ENCODE measurements around the gene ITGA3.

DNA sequence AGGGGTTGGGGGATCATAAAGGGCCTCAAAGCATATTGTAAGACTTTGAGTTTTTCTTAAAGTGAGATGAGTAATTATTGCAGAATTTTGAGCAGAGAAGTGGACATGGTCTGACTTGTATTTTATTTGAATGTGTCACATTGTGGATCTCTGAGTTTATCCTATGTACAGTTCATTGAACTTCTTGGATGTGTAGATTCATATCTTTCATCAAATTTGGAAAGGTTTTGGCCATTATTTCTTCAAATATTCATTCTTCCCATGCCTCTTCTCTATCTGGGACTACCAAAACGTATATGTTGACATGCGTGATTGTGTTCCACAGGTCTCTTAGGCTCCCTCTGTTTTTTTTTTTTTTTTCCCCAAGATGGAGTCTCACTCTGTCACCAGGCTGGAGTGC is 46.6 kb upstream of the ITGA3 start:
- TF ChIP-seq, protein P1, sequence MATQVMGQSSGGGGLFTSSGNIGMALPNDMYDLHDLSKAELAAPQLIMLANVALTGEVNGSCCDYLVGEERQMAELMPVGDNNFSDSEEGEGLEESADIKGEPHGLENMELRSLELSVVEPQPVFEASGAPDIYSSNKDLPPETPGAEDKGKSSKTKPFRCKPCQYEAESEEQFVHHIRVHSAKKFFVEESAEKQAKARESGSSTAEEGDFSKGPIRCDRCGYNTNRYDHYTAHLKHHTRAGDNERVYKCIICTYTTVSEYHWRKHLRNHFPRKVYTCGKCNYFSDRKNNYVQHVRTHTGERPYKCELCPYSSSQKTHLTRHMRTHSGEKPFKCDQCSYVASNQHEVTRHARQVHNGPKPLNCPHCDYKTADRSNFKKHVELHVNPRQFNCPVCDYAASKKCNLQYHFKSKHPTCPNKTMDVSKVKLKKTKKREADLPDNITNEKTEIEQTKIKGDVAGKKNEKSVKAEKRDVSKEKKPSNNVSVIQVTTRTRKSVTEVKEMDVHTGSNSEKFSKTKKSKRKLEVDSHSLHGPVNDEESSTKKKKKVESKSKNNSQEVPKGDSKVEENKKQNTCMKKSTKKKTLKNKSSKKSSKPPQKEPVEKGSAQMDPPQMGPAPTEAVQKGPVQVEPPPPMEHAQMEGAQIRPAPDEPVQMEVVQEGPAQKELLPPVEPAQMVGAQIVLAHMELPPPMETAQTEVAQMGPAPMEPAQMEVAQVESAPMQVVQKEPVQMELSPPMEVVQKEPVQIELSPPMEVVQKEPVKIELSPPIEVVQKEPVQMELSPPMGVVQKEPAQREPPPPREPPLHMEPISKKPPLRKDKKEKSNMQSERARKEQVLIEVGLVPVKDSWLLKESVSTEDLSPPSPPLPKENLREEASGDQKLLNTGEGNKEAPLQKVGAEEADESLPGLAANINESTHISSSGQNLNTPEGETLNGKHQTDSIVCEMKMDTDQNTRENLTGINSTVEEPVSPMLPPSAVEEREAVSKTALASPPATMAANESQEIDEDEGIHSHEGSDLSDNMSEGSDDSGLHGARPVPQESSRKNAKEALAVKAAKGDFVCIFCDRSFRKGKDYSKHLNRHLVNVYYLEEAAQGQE (IDR thresholded peaks at IDR 0.05; ENCODE audit: low read depth) = no peak
- TF ChIP-seq YY1 (IDR thresholded peaks at IDR 0.05; ENCODE audit: low read depth) (no peak), EP300 (IDR thresholded peaks at IDR 0.05; ENCODE audit: borderline replicate concordance) (no peak)
- TF ChIP-seq, protein P2, sequence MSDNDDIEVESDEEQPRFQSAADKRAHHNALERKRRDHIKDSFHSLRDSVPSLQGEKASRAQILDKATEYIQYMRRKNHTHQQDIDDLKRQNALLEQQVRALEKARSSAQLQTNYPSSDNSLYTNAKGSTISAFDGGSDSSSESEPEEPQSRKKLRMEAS (IDR thresholded peaks at IDR 0.05) = no peak
